K562 treated with DMSO at 1 percent for 48 hours (cell line): ENCODE measurements around the gene CYTL1. TPM values are rescaled to one million over a fixed set of nuclear protein-coding genes. Genes with fewer than 3 reads are reported as not detected.

Experiments
- total RNA-seq: library from RNA; unstranded; fragments of 300-600 nt; gene quantifications from 2 replicates; pipeline ENCODE4 v1.2.3, GENCODE V29; 2022; ENCODE audit warnings: low replicate concordance; ENCODE audit errors: extremely low read depth

The CYTL1 gene, protein sequence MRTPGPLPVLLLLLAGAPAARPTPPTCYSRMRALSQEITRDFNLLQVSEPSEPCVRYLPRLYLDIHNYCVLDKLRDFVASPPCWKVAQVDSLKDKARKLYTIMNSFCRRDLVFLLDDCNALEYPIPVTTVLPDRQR
- not detected in 2 replicates for total RNA-seq

DNA sequence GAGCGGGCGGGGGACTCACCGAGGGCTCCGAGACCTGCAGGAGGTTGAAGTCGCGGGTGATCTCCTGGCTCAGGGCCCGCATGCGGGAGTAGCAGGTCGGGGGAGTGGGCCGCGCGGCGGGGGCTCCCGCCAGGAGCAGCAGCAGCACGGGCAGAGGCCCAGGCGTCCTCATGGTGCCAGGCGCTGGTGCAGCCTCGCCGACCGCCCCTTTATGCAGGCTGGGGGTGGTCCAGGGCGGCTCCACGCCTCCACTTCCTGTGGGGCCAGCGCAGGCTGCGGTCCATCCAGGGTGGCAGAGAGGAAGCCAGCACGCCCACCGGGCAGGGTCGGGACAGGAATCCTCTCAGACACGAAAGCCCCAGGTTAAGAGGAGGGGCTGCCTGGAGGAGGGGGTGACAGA is at the start of gene CYTL1:
TSS of gene CYTL1 (minus strand) at position 185 of the 400 bp plus-strand sequence. CDS start at position 172, 13 bp downstream.

DNA sequence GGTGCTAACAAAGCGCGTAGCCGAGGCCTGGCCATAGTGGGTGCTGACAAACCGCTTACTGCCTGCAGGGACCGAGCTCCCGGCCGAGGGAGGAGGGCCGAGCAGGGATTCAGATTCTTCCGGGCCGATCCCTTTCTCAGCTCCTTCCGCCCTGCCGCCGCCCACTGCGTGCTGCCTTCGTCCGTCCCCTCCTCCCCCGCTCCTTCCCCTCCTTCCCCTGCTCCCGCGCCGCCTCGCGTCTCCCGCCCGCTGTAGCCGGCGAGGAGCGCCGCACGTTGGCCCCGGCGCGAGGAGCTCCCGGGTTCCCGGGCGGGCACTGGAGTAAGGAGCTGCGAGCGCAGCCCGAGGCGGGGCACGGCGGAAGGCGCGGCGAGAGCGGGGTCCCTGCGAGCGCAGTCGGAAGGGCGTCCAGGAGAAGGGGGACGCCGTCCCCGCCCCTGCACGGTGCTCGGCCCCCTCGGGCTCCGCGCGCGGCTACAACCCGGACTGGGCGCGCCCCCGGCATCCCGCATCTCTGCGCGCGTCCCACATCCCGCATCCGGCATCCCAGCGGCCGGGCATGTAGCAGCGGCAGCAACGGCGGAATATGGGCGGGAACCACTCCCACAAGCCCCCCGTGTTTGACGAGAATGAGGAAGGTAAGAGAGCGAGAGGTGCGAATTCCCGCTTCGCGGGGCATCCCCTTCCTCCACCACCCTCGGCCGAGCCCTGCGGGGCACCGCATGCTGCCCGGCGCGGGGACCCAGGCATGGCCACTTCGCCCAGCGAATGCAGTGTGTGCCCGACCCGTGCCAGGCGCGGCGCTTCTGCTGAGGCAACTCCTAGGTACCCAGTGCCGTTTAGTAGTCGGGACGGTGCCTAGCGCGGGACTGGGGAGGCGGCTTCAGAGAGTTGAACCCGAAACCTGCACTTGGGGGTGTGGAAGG is 32.3 kb upstream of the CYTL1 start, which contains the start of gene STK32B:
TSS of gene STK32B (plus strand) at position 203 of the 926 bp plus-strand sequence.

Other genes starting within 250 kb of the CYTL1 start
- not detected in 2 replicates for gene MSX1, start 159.8 kb downstream of the CYTL1 start, total RNA-seq
- gene STK32B, start 32.0 kb upstream of the CYTL1 start, total RNA-seq: not detected in 2 replicates